HepG2 (cell line): ENCODE measurements around the gene TCAF1. TPM values are rescaled to one million over a fixed set of nuclear protein-coding genes. Genes with fewer than 3 reads are reported as not detected.
A peak's percentile ranks its signal among the peaks of the same experiment; 100 is the strongest.

ENCODE experiments used
- BHLHE40 ChIP-seq: IDR thresholded peaks from 2 replicates; pipeline ENCODE4 v1.6.1; 2011; ENCODE audit warnings: low read length, improper control_type of control experiment
- DPF2 ChIP-seq: sonication (generic); formaldehyde crosslinking; IDR thresholded peaks from 2 replicates; pipeline ENCODE4 v1.4.0; 2020; ENCODE audit warnings: mild to moderate bottlenecking, low read depth, missing genetic modification reagents, borderline replicate concordance
- FOXO1 ChIP-seq: sonication (generic); formaldehyde crosslinking; IDR thresholded peaks from 2 replicates; pipeline ENCODE4 v1.4.0; 2020; ENCODE audit warnings: missing genetic modification reagents
- FUBP1 ChIP-seq: sonication (generic); formaldehyde crosslinking; IDR thresholded peaks from 2 replicates; pipeline ENCODE4 v1.5.1; 2020; ENCODE audit warnings: missing genetic modification reagents, mild to moderate bottlenecking, borderline replicate concordance
- HDAC1 ChIP-seq: sonication (generic); formaldehyde crosslinking; IDR thresholded peaks from 2 replicates; pipeline ENCODE4 v1.5.1; 2020; ENCODE audit warnings: mild to moderate bottlenecking, missing genetic modification reagents
- IRF1 ChIP-seq: sonication (generic); formaldehyde crosslinking; IDR thresholded peaks from 2 replicates; pipeline ENCODE4 v1.4.0; 2020; ENCODE audit warnings: low read depth, mild to moderate bottlenecking, missing genetic modification reagents
- JARID2 ChIP-seq: sonication (generic); formaldehyde crosslinking; IDR thresholded peaks from 2 replicates; pipeline ENCODE4 v1.8.1; 2023; ENCODE audit warnings: missing genetic modification reagents, inconsistent platforms; ENCODE audit not compliant: insufficient replicate concordance
- KLF6 ChIP-seq: IDR thresholded peaks from 2 replicates; pipeline ENCODE4 v1.8.0; 2016; ENCODE audit warnings: missing biosample characterization, missing genetic modification reagents
- MYNN ChIP-seq: sonication (generic); formaldehyde crosslinking; IDR thresholded peaks from 2 replicates; pipeline ENCODE4 v1.4.0; 2020; ENCODE audit warnings: mild to moderate bottlenecking, low read depth, missing genetic modification reagents
- PCBP1 ChIP-seq: fragments of 200-400 bp; formaldehyde crosslinking; IDR thresholded peaks from 2 replicates; pipeline ENCODE4 v1.6.1; 2017; ENCODE audit warnings: mild to moderate bottlenecking, low read depth, low read length, borderline replicate concordance
- PHF20 ChIP-seq: sonication (generic); formaldehyde crosslinking; IDR thresholded peaks from 2 replicates; pipeline ENCODE4 v1.5.0; 2020; ENCODE audit warnings: mild to moderate bottlenecking, missing genetic modification reagents
- POLR2AphosphoS5 ChIP-seq: IDR thresholded peaks from 2 replicates; pipeline ENCODE4 v1.6.1; 2012; ENCODE audit warnings: low read depth, low read length
- SKIL ChIP-seq: sonication (generic); formaldehyde crosslinking; IDR thresholded peaks from 2 replicates; pipeline ENCODE4 v1.8.0; 2022; ENCODE audit warnings: missing genetic modification reagents, mild to moderate bottlenecking, moderate library complexity, borderline replicate concordance
- SMARCC2 ChIP-seq: fragments of 450-650 bp; IDR thresholded peaks from 2 replicates; pipeline ENCODE4 v1.6.1; 2017; ENCODE audit warnings: antibody characterized with exemption, mild to moderate bottlenecking
- THAP9 ChIP-seq: sonication (generic); formaldehyde crosslinking; IDR thresholded peaks from 2 replicates; pipeline ENCODE4; 2020; ENCODE audit warnings: missing genetic modification reagents, mild to moderate bottlenecking, borderline replicate concordance
- ZKSCAN8 ChIP-seq: IDR thresholded peaks from 2 replicates; pipeline ENCODE4 v1.6.1; 2016; ENCODE audit warnings: borderline replicate concordance, missing genetic modification reagents, missing compliant biosample characterization
- ZNF121 ChIP-seq: sonication (generic); formaldehyde crosslinking; IDR thresholded peaks from 2 replicates; pipeline ENCODE4 v1.5.0; 2020; ENCODE audit warnings: mild to moderate bottlenecking, missing genetic modification reagents
- ZNF343 ChIP-seq: sonication (generic); formaldehyde crosslinking; IDR thresholded peaks from 2 replicates; pipeline ENCODE4 v1.4.0; 2020; ENCODE audit warnings: mild to moderate bottlenecking, missing genetic modification reagents
- ZNF44 ChIP-seq: sonication (generic); formaldehyde crosslinking; IDR thresholded peaks from 2 replicates; pipeline ENCODE4 v1.5.1; 2020; ENCODE audit warnings: mild to moderate bottlenecking, missing genetic modification reagents
- ZNF720 ChIP-seq: sonication (generic); formaldehyde crosslinking; IDR thresholded peaks from 2 replicates; pipeline ENCODE4 v1.4.0; 2020; ENCODE audit warnings: missing genetic modification reagents
- ZNF800 ChIP-seq: sonication (generic); formaldehyde crosslinking; IDR thresholded peaks from 2 replicates; pipeline ENCODE4 v1.4.0; 2020; ENCODE audit warnings: missing genetic modification reagents
- ZNF879 ChIP-seq: sonication (generic); formaldehyde crosslinking; IDR thresholded peaks from 2 replicates; pipeline ENCODE4 v1.8.1; 2023; ENCODE audit warnings: missing genetic modification reagents
- polyA plus RNA-seq, 8 experiments: library from polyadenylated mRNA; depleted of rRNA in 3 of 8; stranded (reverse) in 7 of 8; unstranded in 1 of 8; fragments of >200 nt; fragmentation: Illumina TruSeq in 4 of 8; extraction: Trizol in 4 of 8; gene quantifications; 2 replicates each; pipeline versions ENCODE4 v1.2.1 to v1.2.3, GENCODE V29; 2011 to 2016; ENCODE audit warnings: low read depth in 4 of 8, missing spikeins in 1 of 8, mixed read lengths in 1 of 8; ENCODE audit not compliant: insufficient read depth in 1 of 8
- total RNA-seq, 5 experiments: library from RNA; depleted of rRNA; stranded (reverse); fragments of >200 nt; fragmentation: Illumina TruSeq; extraction: Trizol; gene quantifications; 2 replicates each; pipeline ENCODE4 v1.2.3, GENCODE V29; 2016; ENCODE audit warnings: low read depth in 1 of 5

The TCAF1 gene
- total and polyA plus RNA-seq, 2 of the 13 experiments (the other 11 are each of a cell fraction or from before 2014, with no cell fraction given) = 36.2 to 101 TPM

- TF ChIP-seq SKIL (CRISPR knock-in tag) (peak; percentile 68), ZNF879 (CRISPR knock-in tag) (no peak), PCBP1 (no peak), IRF1 (CRISPR knock-in tag) (no peak), DPF2 (peak; percentile 98), ZKSCAN8 (CRISPR knock-in tag) (peak; percentile 83), FUBP1 (no peak), MYNN (CRISPR knock-in tag) (no peak), PHF20 (no peak), ZNF121 (peak; percentile 51; the same call in 1 of the 2 replicates), ZNF720 (CRISPR knock-in tag) (no peak), KLF6 (CRISPR knock-in tag) (no peak), SMARCC2 (no peak), BHLHE40 (no peak), THAP9 (CRISPR knock-in tag) (no peak), HDAC1 (CRISPR knock-in tag) (peak; percentile 90), FOXO1 (CRISPR knock-in tag) (peak; percentile 92), JARID2 (CRISPR knock-in tag) (no peak), ZNF44 (no peak), ZNF800 (CRISPR knock-in tag) (no peak), POLR2AphosphoS5 (no peak), ZNF343 (CRISPR knock-in tag) (no peak)
Observed at GRCh38 chr7:143906895-143907294, 4.9 kb upstream of the TCAF1 start (continued).
